ENCODE measurements around the gene CLSTN2. TPM values are rescaled to one million over a fixed set of nuclear protein-coding genes. Genes with fewer than 3 reads are reported as not detected.
A peak's percentile ranks its signal among the peaks of the same experiment; 100 is the strongest.

Gene CLSTN2
- total RNA-seq, 1 donor from 2014 or later, result 80.9 TPM

- Mint-ChIP-seq H3K27ac (ENCODE audit: unreplicated experiment) (peak overlapping the region; percentile 23), H3K4me1 (ENCODE audit: low read depth, unreplicated experiment) (peaks cover 12% of the 10 kb centered on the region), H3K4me3 (ENCODE audit: unreplicated experiment) (no peak overlapping the region), H3K27me3 (ENCODE audit: low read depth, unreplicated experiment) (no peaks in the 10 kb centered on the region), H3K36me3 (ENCODE audit: low read depth, unreplicated experiment) (peaks cover 9% of the 10 kb centered on the region), H3K9me3 (ENCODE audit: unreplicated experiment) (no peaks in the 10 kb centered on the region)
- Histone ChIP-seq H2AFZ (ENCODE audit: low read depth, low read length) (no peak overlapping the region), H3K9ac (ENCODE audit: low read length) (no peak overlapping the region), H3K4me3 (ENCODE audit: insufficient read depth, low read depth, low read length) (no peak overlapping the region), H3K9me3 (ENCODE audit: insufficient read depth, low read depth, low read length) (no peaks in the 10 kb centered on the region), H3K27ac (ENCODE audit: low read depth, low read length) (no peak overlapping the region), H3K27me3 (ENCODE audit: insufficient read depth, low read length) (no peaks in the 10 kb centered on the region), H3K4me2 (ENCODE audit: low read length) (no peak overlapping the region), H4K20me1 (ENCODE audit: insufficient read depth, low read length) (no peaks in the 10 kb centered on the region), H3K4me1 (ENCODE audit: insufficient read depth, low read length) (peaks cover 9% of the 10 kb centered on the region), H3K79me2 (ENCODE audit: insufficient read depth, low read length) (no peaks in the 10 kb centered on the region), H3K36me3 (ENCODE audit: insufficient read depth, low read length) (no peaks in the 10 kb centered on the region)
- no peak for DNase-seq (ENCODE audit: low read depth)
- TF ChIP-seq CTCF (IDR thresholded peaks at IDR 0.05; ENCODE audit: insufficient read depth, low read depth, low read length) (no peak), EZH2 (IDR thresholded peaks at IDR 0.05; ENCODE audit: insufficient read depth, low read length) (no peak)
- no peak for FAIRE-seq
Observed at GRCh38 chr3:140180603-140181002, 245.6 kb downstream of the CLSTN2 start.

- no peak overlapping the region for H2AFZ ChIP-seq (ENCODE audit: low read depth, low read length)
- Mint-ChIP-seq H3K36me3 (ENCODE audit: low read depth, unreplicated experiment) (peaks cover 13% of the 10 kb centered on the region), H3K27me3 (ENCODE audit: low read depth, unreplicated experiment) (no peaks in the 10 kb centered on the region), H3K9me3 (ENCODE audit: unreplicated experiment) (no peaks in the 10 kb centered on the region), H3K4me1 (ENCODE audit: low read depth, unreplicated experiment) (peaks cover 2% of the 10 kb centered on the region), H3K27ac (ENCODE audit: unreplicated experiment) (no peak overlapping the region), H3K4me3 (ENCODE audit: unreplicated experiment) (no peak overlapping the region)
- H3K9me3 ChIP-seq (ENCODE audit: insufficient read depth, low read depth, low read length), result no peaks in the 10 kb centered on the region
- no peak overlapping the region for H3K9ac ChIP-seq (ENCODE audit: low read length)
- H3K4me3 ChIP-seq (ENCODE audit: insufficient read depth, low read depth, low read length), result no peak overlapping the region
- no peaks in the 10 kb centered on the region for H3K27me3 ChIP-seq (ENCODE audit: insufficient read depth, low read length)
- no peak overlapping the region for H3K27ac ChIP-seq (ENCODE audit: low read depth, low read length)
- H4K20me1 ChIP-seq (ENCODE audit: insufficient read depth, low read length), result no peaks in the 10 kb centered on the region
- DNase-seq (ENCODE audit: low read depth), result no peak
- no peak for FAIRE-seq
- TF ChIP-seq EZH2 (IDR thresholded peaks at IDR 0.05; ENCODE audit: insufficient read depth, low read length), result no peak
- no peak for TF ChIP-seq CTCF (IDR thresholded peaks at IDR 0.05; ENCODE audit: insufficient read depth, low read depth, low read length)
- H3K79me2 ChIP-seq (ENCODE audit: insufficient read depth, low read length), result no peaks in the 10 kb centered on the region
- no peaks in the 10 kb centered on the region for H3K36me3 ChIP-seq (ENCODE audit: insufficient read depth, low read length)
- H3K4me1 ChIP-seq (ENCODE audit: insufficient read depth, low read length), result peaks cover 15% of the 10 kb centered on the region
- H3K4me2 ChIP-seq (ENCODE audit: low read length), result no peak overlapping the region
Observed at GRCh38 chr3:140185375-140185774, 250.4 kb downstream of the CLSTN2 start.

GRCh38 chr3:140186421-140186920 lies 251.5 kb downstream of the CLSTN2 start:
- no peaks in the 10 kb centered on the region for H3K27me3 ChIP-seq (ENCODE audit: insufficient read depth, low read length)
- no peaks in the 10 kb centered on the region for H3K9me3 ChIP-seq (ENCODE audit: insufficient read depth, low read depth, low read length)
- no peak overlapping the region for H3K4me3 ChIP-seq (ENCODE audit: insufficient read depth, low read depth, low read length)
- no peaks in the 10 kb centered on the region for H3K9me3 Mint-ChIP-seq (ENCODE audit: unreplicated experiment)
- H4K20me1 ChIP-seq (ENCODE audit: insufficient read depth, low read length), result no peaks in the 10 kb centered on the region
- H2AFZ ChIP-seq (ENCODE audit: low read depth, low read length), result no peak overlapping the region
- peaks cover 15% of the 10 kb centered on the region for H3K4me1 ChIP-seq (ENCODE audit: insufficient read depth, low read length)
- H3K4me3 Mint-ChIP-seq (ENCODE audit: unreplicated experiment), result no peak overlapping the region
- H3K4me2 ChIP-seq (ENCODE audit: low read length), result peak overlapping the region; percentile 51
- no peak for FAIRE-seq
- H3K27me3 Mint-ChIP-seq (ENCODE audit: low read depth, unreplicated experiment), result no peaks in the 10 kb centered on the region
- no peaks in the 10 kb centered on the region for H3K79me2 ChIP-seq (ENCODE audit: insufficient read depth, low read length)
- no peaks in the 10 kb centered on the region for H3K36me3 ChIP-seq (ENCODE audit: insufficient read depth, low read length)
- H3K27ac Mint-ChIP-seq (ENCODE audit: unreplicated experiment), result no peak overlapping the region
- peaks cover 13% of the 10 kb centered on the region for H3K36me3 Mint-ChIP-seq (ENCODE audit: low read depth, unreplicated experiment)
- TF ChIP-seq CTCF (IDR thresholded peaks at IDR 0.05; ENCODE audit: insufficient read depth, low read depth, low read length), result no peak
- TF ChIP-seq EZH2 (IDR thresholded peaks at IDR 0.05; ENCODE audit: insufficient read depth, low read length), result no peak
- peak overlapping the region; percentile 62 for H3K27ac ChIP-seq (ENCODE audit: low read depth, low read length)
- DNase-seq (ENCODE audit: low read depth), result peak; percentile 89
- H3K9ac ChIP-seq (ENCODE audit: low read length), result no peak overlapping the region
- peaks cover 2% of the 10 kb centered on the region for H3K4me1 Mint-ChIP-seq (ENCODE audit: low read depth, unreplicated experiment)
